BLaER1 (cell line): ENCODE data around the gene ZFP92.
A peak's percentile ranks its signal among the peaks of the same experiment; 100 is the strongest.
"Not testable (repeated sequence)": the region's sequence is repeated elsewhere in the genome, so short reads cannot be mapped to it uniquely, and the experiment has no call there.

Experiments
- H3K27ac ChIP-seq: shearing (Covaris generic); formaldehyde crosslinking; 2 replicates; pipeline ENCODE4 v1.8.1; 2022
- H3K27me3 ChIP-seq: shearing (Covaris generic); formaldehyde crosslinking; 2 replicates; pipeline ENCODE4 v1.8.1; 2022
- H3K36me3 ChIP-seq: shearing (Covaris generic); formaldehyde crosslinking; 2 replicates; pipeline ENCODE4 v1.8.1; 2022
- H3K4me1 ChIP-seq: shearing (Covaris generic); formaldehyde crosslinking; 2 replicates; pipeline ENCODE4 v1.8.1; 2022
- H3K4me2 ChIP-seq: shearing (Covaris generic); formaldehyde crosslinking; 2 replicates; pipeline ENCODE4 v1.8.1; 2022
- H3K4me3 ChIP-seq: shearing (Covaris generic); formaldehyde crosslinking; 2 replicates; pipeline ENCODE4 v1.8.1; 2022
- H3K9ac ChIP-seq: shearing (Covaris generic); formaldehyde crosslinking; 2 replicates; pipeline ENCODE4 v1.8.1; 2022
- H3K9me3 ChIP-seq: shearing (Covaris generic); formaldehyde crosslinking; 2 replicates; pipeline ENCODE4 v1.8.1; 2022
- H4K20me1 ChIP-seq: shearing (Covaris generic); formaldehyde crosslinking; 2 replicates; pipeline ENCODE4 v1.8.1; 2022
- Cebpa-rat ChIP-seq: shearing (Covaris generic); IDR thresholded peaks from 2 replicates; pipeline ENCODE4 v1.8.1; 2022

Gene ZFP92

GRCh38 chrX:153375571-153375970 lies 35.7 kb upstream of the ZFP92 start:
- Histone ChIP-seq H3K9ac (no peak overlapping the region), H3K4me2 (no peak overlapping the region), H3K27ac (no peak overlapping the region), H3K4me3 (no peak overlapping the region), H3K27me3 (peaks cover 94% of the 10 kb centered on the region), H4K20me1 (peaks cover 13% of the 10 kb centered on the region; the same call in 1 of the 2 replicates), H3K4me1 (0 out of 2 replicates have a peak, but pooled peaks cover 9% of the 10 kb centered on the region), H3K9me3 (peaks cover 5% of the 10 kb centered on the region; the same call in 1 of the 2 replicates), H3K36me3 (no peaks in the 10 kb centered on the region)
- TF ChIP-seq Cebpa-rat, result no peak

- peaks cover 9% of the 10 kb centered on the region for H3K9me3 ChIP-seq
- H4K20me1 ChIP-seq, result peaks cover 20% of the 10 kb centered on the region; the same call in 1 of the 2 replicates
- TF ChIP-seq Cebpa-rat, result no peak
- no peak overlapping the region for H3K4me3 ChIP-seq
- peaks cover 75% of the 10 kb centered on the region for H3K27me3 ChIP-seq
- H3K36me3 ChIP-seq, result no peaks in the 10 kb centered on the region
- H3K27ac ChIP-seq, result no peak overlapping the region
- no peak overlapping the region for H3K9ac ChIP-seq
- no peak overlapping the region for H3K4me2 ChIP-seq
- H3K4me1 ChIP-seq, result 0 out of 2 replicates have a peak, but pooled peaks cover 13% of the 10 kb centered on the region
Observed at GRCh38 chrX:153377727-153378126, 33.5 kb upstream of the ZFP92 start.

- H3K27me3 ChIP-seq, result peaks cover 67% of the 10 kb centered on the region
- H3K27ac ChIP-seq, result no peak overlapping the region
- H3K36me3 ChIP-seq, result no peaks in the 10 kb centered on the region
- no peak overlapping the region for H3K9ac ChIP-seq
- peaks cover 20% of the 10 kb centered on the region; the same call in 1 of the 2 replicates for H4K20me1 ChIP-seq
- peaks cover 17% of the 10 kb centered on the region for H3K9me3 ChIP-seq
- H3K4me1 ChIP-seq, result 0 out of 2 replicates have a peak, but pooled peaks cover 13% of the 10 kb centered on the region
- no peak overlapping the region for H3K4me3 ChIP-seq
- TF ChIP-seq Cebpa-rat, result no peak
- H3K4me2 ChIP-seq, result no peak overlapping the region
Observed at GRCh38 chrX:153378607-153379006, 32.7 kb upstream of the ZFP92 start.

GRCh38 chrX:153379508-153379907 lies 31.8 kb upstream of the ZFP92 start:
- peaks cover 20% of the 10 kb centered on the region; the same call in 1 of the 2 replicates for H4K20me1 ChIP-seq
- H3K4me2 ChIP-seq, result no peak overlapping the region
- H3K9ac ChIP-seq, result no peak overlapping the region
- peaks cover 58% of the 10 kb centered on the region for H3K27me3 ChIP-seq
- no peak overlapping the region for H3K27ac ChIP-seq
- H3K4me1 ChIP-seq, result 0 out of 2 replicates have a peak, but pooled peaks cover 13% of the 10 kb centered on the region
- H3K9me3 ChIP-seq, result peaks cover 22% of the 10 kb centered on the region
- no peak overlapping the region for H3K4me3 ChIP-seq
- TF ChIP-seq Cebpa-rat, result no peak
- no peaks in the 10 kb centered on the region for H3K36me3 ChIP-seq

- Histone ChIP-seq H3K27ac (no peak overlapping the region), H3K4me1 (0 out of 2 replicates have a peak, but pooled peaks cover 13% of the 10 kb centered on the region), H3K36me3 (no peaks in the 10 kb centered on the region), H4K20me1 (peaks cover 19% of the 10 kb centered on the region; the same call in 1 of the 2 replicates), H3K9ac (no peak overlapping the region), H3K4me2 (no peak overlapping the region), H3K9me3 (peaks cover 22% of the 10 kb centered on the region), H3K27me3 (peaks cover 53% of the 10 kb centered on the region), H3K4me3 (no peak overlapping the region)
- no peak for TF ChIP-seq Cebpa-rat
Observed at GRCh38 chrX:153379971-153380581, 31.2 kb upstream of the ZFP92 start.

GRCh38 chrX:153380691-153381090 lies 30.6 kb upstream of the ZFP92 start:
- Histone ChIP-seq H3K9ac (no peak overlapping the region), H3K36me3 (no peaks in the 10 kb centered on the region), H3K4me3 (no peak overlapping the region), H3K9me3 (peaks cover 22% of the 10 kb centered on the region), H3K27me3 (peaks cover 47% of the 10 kb centered on the region), H3K4me2 (no peak overlapping the region), H4K20me1 (peaks cover 13% of the 10 kb centered on the region; the same call in 1 of the 2 replicates), H3K27ac (no peak overlapping the region), H3K4me1 (0 out of 2 replicates have a peak, but pooled peaks cover 13% of the 10 kb centered on the region)
- TF ChIP-seq Cebpa-rat, result no peak

GRCh38 chrX:153381684-153382532 lies 29.4 kb upstream of the ZFP92 start:
- peaks cover 22% of the 10 kb centered on the region for H3K9me3 ChIP-seq
- no peak overlapping the region for H3K9ac ChIP-seq
- no peaks in the 10 kb centered on the region for H3K36me3 ChIP-seq
- 0 out of 2 replicates have a peak, but pooled peaks cover 13% of the 10 kb centered on the region for H3K4me1 ChIP-seq
- no peak overlapping the region for H3K4me3 ChIP-seq
- no peak overlapping the region for H3K27ac ChIP-seq
- H3K27me3 ChIP-seq, result peaks cover 35% of the 10 kb centered on the region
- no peak for TF ChIP-seq Cebpa-rat
- H3K4me2 ChIP-seq, result 0 out of 2 replicates have a peak overlapping the region, but pooled peaks have one; percentile 5
- peaks cover 10% of the 10 kb centered on the region; the same call in 1 of the 2 replicates for H4K20me1 ChIP-seq

- Histone ChIP-seq H3K9me3 (peaks cover 17% of the 10 kb centered on the region), H3K4me1 (0 out of 2 replicates have a peak, but pooled peaks cover 13% of the 10 kb centered on the region), H3K9ac (no peak overlapping the region), H3K4me3 (no peak overlapping the region), H3K4me2 (no peak overlapping the region), H3K27ac (no peak overlapping the region), H3K36me3 (no peaks in the 10 kb centered on the region), H3K27me3 (peaks cover 28% of the 10 kb centered on the region), H4K20me1 (peaks cover 10% of the 10 kb centered on the region; the same call in 1 of the 2 replicates)
- no peak for TF ChIP-seq Cebpa-rat
Observed at GRCh38 chrX:153382563-153383482, 28.4 kb upstream of the ZFP92 start.

GRCh38 chrX:153384390-153384789 lies 26.9 kb upstream of the ZFP92 start:
- Histone ChIP-seq H4K20me1 (peaks cover 10% of the 10 kb centered on the region; the same call in 1 of the 2 replicates), H3K9ac (no peak overlapping the region), H3K9me3 (peaks cover 18% of the 10 kb centered on the region), H3K4me2 (no peak overlapping the region), H3K27ac (no peak overlapping the region), H3K4me1 (0 out of 2 replicates have a peak, but pooled peaks cover 13% of the 10 kb centered on the region), H3K4me3 (no peak overlapping the region), H3K27me3 (peaks cover 13% of the 10 kb centered on the region), H3K36me3 (no peaks in the 10 kb centered on the region)
- no peak for TF ChIP-seq Cebpa-rat

- Histone ChIP-seq H3K4me1 (0 out of 2 replicates have a peak, but pooled peaks cover 13% of the 10 kb centered on the region), H4K20me1 (peaks cover 10% of the 10 kb centered on the region; the same call in 1 of the 2 replicates), H3K9me3 (peaks cover 24% of the 10 kb centered on the region)
- H3K27me3 ChIP-seq, H3K27ac ChIP-seq, H3K36me3 ChIP-seq, H3K4me3 ChIP-seq, H3K4me2 ChIP-seq, H3K9ac ChIP-seq: not testable (repeated sequence)
Observed at GRCh38 chrX:153384973-153385372, 26.3 kb upstream of the ZFP92 start.
